Activated CD8-positive, alpha-beta memory T cell treated with anti-CD3 and anti-CD28 coated beads, Interleukin-2, amount 50 U/mL, for 1 hour (primary cell): ENCODE measurements around the gene RSPO1.
"Not testable (repeated sequence)": the region's sequence is repeated elsewhere in the genome, so short reads cannot be mapped to it uniquely, and the experiment has no call there.

Experiments
- DNase-seq: peaks from one replicate; pipeline ENCODE4 v3.0.0-alpha.2; 2020; ENCODE audit errors: extremely low read depth

The RSPO1 gene

GRCh38 chr1:37634244-37634991, at the start of gene RSPO1:
Gene RSPO1 (minus strand): TSS chr1:37634892. CDS start chr1:37629661, 5,231 bp downstream.
- DNase-seq, result no peak

GRCh38 chr1:37684182-37684581, 49.5 kb upstream of the RSPO1 start:
- not testable (repeated sequence) for DNase-seq

GRCh38 chr1:37682334-37682987, 47.8 kb upstream of the RSPO1 start:
- peak; percentile 25 for DNase-seq

GRCh38 chr1:37680933-37681332, 46.2 kb upstream of the RSPO1 start:
- DNase-seq, result no peak

- no peak for DNase-seq
These were observed 43.1 kb upstream of the RSPO1 start for GRCh38 chr1:37677808-37678207.

- DNase-seq, result no peak
These were observed 42.4 kb upstream of the RSPO1 start for GRCh38 chr1:37677143-37677439.

GRCh38 chr1:37676281-37677142, 41.8 kb upstream of the RSPO1 start:
- DNase-seq, result no peak

GRCh38 chr1:37673920-37674319, 39.2 kb upstream of the RSPO1 start:
- DNase-seq, result no peak

GRCh38 chr1:37672136-37672870, 37.6 kb upstream of the RSPO1 start:
- DNase-seq, result no peak

GRCh38 chr1:37671261-37671660, 36.6 kb upstream of the RSPO1 start:
- DNase-seq, result no peak

GRCh38 chr1:37670133-37670532, 35.4 kb upstream of the RSPO1 start:
- DNase-seq, result no peak

GRCh38 chr1:37667023-37667671, 32.5 kb upstream of the RSPO1 start:
- no peak for DNase-seq

GRCh38 chr1:37666241-37666867, 31.7 kb upstream of the RSPO1 start:
- DNase-seq, result no peak

- DNase-seq, result no peak
These were observed 28.8 kb upstream of the RSPO1 start for GRCh38 chr1:37663426-37664000.

- no peak for DNase-seq
These were observed 27.5 kb upstream of the RSPO1 start for GRCh38 chr1:37662031-37662755.

- DNase-seq, result no peak
These were observed 26.7 kb upstream of the RSPO1 start for GRCh38 chr1:37661401-37661800.

GRCh38 chr1:37660664-37661063, 26.0 kb upstream of the RSPO1 start:
- no peak for DNase-seq

- DNase-seq, result no peak
These were observed 23.8 kb upstream of the RSPO1 start for GRCh38 chr1:37658486-37658885.

GRCh38 chr1:37657620-37658412, 23.1 kb upstream of the RSPO1 start:
- DNase-seq, result no peak
